HepG2 (cell line): ENCODE measurements around the gene ARHGAP25. TPM values are rescaled to one million over a fixed set of nuclear protein-coding genes. Genes with fewer than 3 reads are reported as not detected.

ENCODE experiments used
- ATAC-seq: fragments of 200-7000 bp; cut with Tn5 transposase; 3 replicates; pipeline ENCODE4 v1.9.1; 2020; ENCODE audit warnings: mild to moderate bottlenecking, moderate library complexity
- BruUV-seq: library from RNA; stranded (reverse); fragments of 400-500 nt; replicated peaks from 2 replicates; lab custom pipeline; 2021; lab: Mats Ljungman, UMichigan
- CTCF ChIA-PET: fragments of 300-600 bp; formaldehyde crosslinking; extraction: SDS; loops from one replicate; lab custom pipeline; 2021; ENCODE audit warnings: low total read pairs, inconsistent platforms, low intra/inter-chr PET ratio; lab: Yijun Ruan, JAX
- POLR2A ChIA-PET: fragments of 350-600 bp; sonication (Branson Sonifier 250); formaldehyde crosslinking; loops from one replicate; lab custom pipeline; 2020; ENCODE audit warnings: antibody characterized with exemption, inconsistent platforms; lab: Yijun Ruan, JAX
- DNase-seq: peaks from one replicate; pipeline ENCODE4 v3.0.0-alpha.2; 2015; ENCODE audit warnings: low spot score
- FAIRE-seq: peaks from 3 replicates; lab custom pipeline; 2011; peaks lifted over from hg19 to GRCh38; lab: Jason Lieb, UNC
- H2AFZ ChIP-seq: one replicate; pipeline ENCODE4 v1.6.1; 2011; ENCODE audit warnings: low read length, inconsistent platforms
- H3K27ac ChIP-seq: fragments of 300-600 bp; 3 replicates; pipeline ENCODE4 v1.8.0; 2011; ENCODE audit warnings: mixed run types, mild to moderate bottlenecking, mixed read lengths, low read length, inconsistent platforms; ENCODE audit not compliant: insufficient read depth; ENCODE audit errors: extremely low read length
- H3K27me3 ChIP-seq, 2 experiments: fragments of 200-600 bp in 1 of 2; 2 replicates in 1 of 2; 3 replicates in 1 of 2; pipeline versions ENCODE4 v1.6.0 to v1.8.0; 2011; ENCODE audit warnings: low read length in 2 of 2, mild to moderate bottlenecking in 2 of 2, moderate library complexity in 2 of 2, inconsistent platforms in 1 of 2; ENCODE audit not compliant: insufficient read depth in 2 of 2, control insufficient read depth in 1 of 2
- H3K36me3 ChIP-seq, 2 experiments: fragments of 200-600 bp in 1 of 2; replicated peaks in 1 of 2; 2 replicates in 1 of 2; 3 replicates in 1 of 2; pipeline versions ENCODE4 v1.5.1 to v1.8.0; 2011; ENCODE audit warnings: low read length in 2 of 2, inconsistent platforms in 1 of 2; ENCODE audit not compliant: insufficient read depth in 2 of 2, control insufficient read depth in 1 of 2
- H3K4me1 ChIP-seq: 2 replicates; pipeline ENCODE4 v1.5.1; 2012; ENCODE audit warnings: low read length, inconsistent platforms; ENCODE audit not compliant: insufficient read depth
- H3K4me2 ChIP-seq: 2 replicates; pipeline ENCODE4 v1.6.0; 2011; ENCODE audit warnings: low read depth, low read length, inconsistent platforms
- H3K4me3 ChIP-seq, 3 experiments: fragments of 200-600 bp in 1 of 3; sonication (generic), shearing (Covaris generic) in 1 of 3; replicated peaks in 1 of 3; 2 replicates each; pipeline ENCODE4 v1.5.1; 2011 to 2016; ENCODE audit warnings: low read length in 3 of 3, inconsistent platforms in 2 of 3, low read depth in 2 of 3, mild to moderate bottlenecking in 2 of 3, control low read depth in 1 of 3, mixed read lengths in 1 of 3; ENCODE audit not compliant: insufficient read depth in 1 of 3
- H3K79me2 ChIP-seq: one replicate; pipeline ENCODE4 v1.6.1; 2011; ENCODE audit warnings: low read length, inconsistent platforms; ENCODE audit not compliant: insufficient read depth
- H3K9ac ChIP-seq: 2 replicates; pipeline ENCODE4 v1.6.0; 2011; ENCODE audit warnings: mild to moderate bottlenecking, low read depth, low read length, inconsistent platforms; ENCODE audit not compliant: insufficient read depth
- H3K9me3 ChIP-seq: 2 replicates; pipeline ENCODE4 v1.5.1; 2012; ENCODE audit warnings: mild to moderate bottlenecking, low read length
- H4K20me1 ChIP-seq: 2 replicates; pipeline ENCODE4 v1.6.0; 2011; ENCODE audit warnings: inconsistent platforms, mild to moderate bottlenecking, low read length, moderate library complexity; ENCODE audit not compliant: insufficient read depth
- GPN1 ChIP-seq: sonication (generic); formaldehyde crosslinking; IDR thresholded peaks from 2 replicates; pipeline ENCODE4 v1.5.1; 2020; ENCODE audit warnings: missing genetic modification reagents, borderline replicate concordance
- HHEX ChIP-seq: IDR thresholded peaks from 2 replicates; pipeline ENCODE4 v1.6.1; 2016; ENCODE audit warnings: control low read depth
- HIVEP1 ChIP-seq: sonication (generic); formaldehyde crosslinking; IDR thresholded peaks from 2 replicates; pipeline ENCODE4 v1.4.0; 2020; ENCODE audit warnings: mild to moderate bottlenecking, missing genetic modification reagents
- MED1 ChIP-seq: sonication (generic); formaldehyde crosslinking; IDR thresholded peaks from 2 replicates; pipeline ENCODE4 v1.4.0; 2020; ENCODE audit warnings: missing genetic modification reagents
- PCBP1 ChIP-seq: fragments of 200-400 bp; formaldehyde crosslinking; IDR thresholded peaks from 2 replicates; pipeline ENCODE4 v1.6.1; 2017; ENCODE audit warnings: mild to moderate bottlenecking, low read depth, low read length, borderline replicate concordance
- SALL1 ChIP-seq: sonication (generic); formaldehyde crosslinking; IDR thresholded peaks from 2 replicates; pipeline ENCODE4 v1.8.0; 2022; ENCODE audit warnings: mild to moderate bottlenecking, missing genetic modification reagents
- SIN3B ChIP-seq: fragments of 150-350 bp; IDR thresholded peaks from 2 replicates; pipeline ENCODE4 v1.6.1; 2014; ENCODE audit warnings: low read length
- ZMYM4 ChIP-seq: sonication (generic); formaldehyde crosslinking; IDR thresholded peaks from 2 replicates; pipeline ENCODE4 v1.8.1; 2023; ENCODE audit warnings: mild to moderate bottlenecking, missing genetic modification reagents
- ZNF142 ChIP-seq: sonication (generic); formaldehyde crosslinking; IDR thresholded peaks from 2 replicates; pipeline ENCODE4 v1.4.0; 2020; ENCODE audit warnings: missing genetic modification reagents
- ZNF253 ChIP-seq: sonication (generic); formaldehyde crosslinking; IDR thresholded peaks from 2 replicates; pipeline ENCODE4 v1.8.0; 2022; ENCODE audit warnings: mild to moderate bottlenecking, missing genetic modification reagents, borderline replicate concordance
- ZNF446 ChIP-seq: sonication (generic); formaldehyde crosslinking; IDR thresholded peaks from 2 replicates; pipeline ENCODE4 v1.5.0; 2020; ENCODE audit warnings: mild to moderate bottlenecking, missing genetic modification reagents
- ZNF547 ChIP-seq: sonication (generic); formaldehyde crosslinking; IDR thresholded peaks from 2 replicates; pipeline ENCODE4 v1.5.1; 2020; ENCODE audit warnings: mild to moderate bottlenecking, missing genetic modification reagents
- ZNF563 ChIP-seq: sonication (generic); formaldehyde crosslinking; IDR thresholded peaks from 2 replicates; pipeline ENCODE4 v1.8.0; 2022; ENCODE audit warnings: mild to moderate bottlenecking, moderate library complexity, missing genetic modification reagents
- ZNF816 ChIP-seq: sonication (generic); formaldehyde crosslinking; IDR thresholded peaks from 2 replicates; pipeline ENCODE4 v1.8.0; 2022; ENCODE audit warnings: missing genetic modification reagents, mild to moderate bottlenecking, borderline replicate concordance
- ZNF878 ChIP-seq: sonication (generic); formaldehyde crosslinking; IDR thresholded peaks from 2 replicates; pipeline ENCODE4 v1.8.1; 2023; ENCODE audit warnings: mild to moderate bottlenecking, missing genetic modification reagents, moderate library complexity
- WGBS: methylation state at CpG from one replicate; pipeline ENCODE4 v1.1.6; 2017; ENCODE audit warnings: low lambda C conversion rate; 5-methylcytosine and 5-hydroxymethylcytosine counted together
- in situ Hi-C: cut with HindIII; loops from 2 replicates; pipeline ENCODE4 v1.10.0; 2017; ENCODE audit warnings: low pct_unique_long_range_greater_than_20kb; ENCODE audit not compliant: extremely low pct_ligation_motif_present
- intact Hi-C: fragments of 100-400 bp; cut with micrococcal nuclease; formaldehyde crosslinking; loops from one replicate; pipeline ENCODE4 v1.10.0; 2022; ENCODE audit not compliant: unreplicated experiment
- polyA plus RNA-seq, 8 experiments: library from polyadenylated mRNA; depleted of rRNA in 3 of 8; stranded (reverse) in 7 of 8; unstranded in 1 of 8; fragments of >200 nt; fragmentation: Illumina TruSeq in 4 of 8; extraction: Trizol in 4 of 8; gene quantifications; 2 replicates each; pipeline versions ENCODE4 v1.2.1 to v1.2.3, GENCODE V29; 2011 to 2016; ENCODE audit warnings: low read depth in 4 of 8, missing spikeins in 1 of 8, mixed read lengths in 1 of 8; ENCODE audit not compliant: insufficient read depth in 1 of 8
- total RNA-seq, 5 experiments: library from RNA; depleted of rRNA; stranded (reverse); fragments of >200 nt; fragmentation: Illumina TruSeq; extraction: Trizol; gene quantifications; 2 replicates each; pipeline ENCODE4 v1.2.3, GENCODE V29; 2016; ENCODE audit warnings: low read depth in 1 of 5
- TF ChIP-seq, protein P1 (sequence below): sonication (generic); formaldehyde crosslinking; IDR thresholded peaks from 2 replicates; pipeline ENCODE4 v1.4.0; 2020; ENCODE audit warnings: low read depth, mild to moderate bottlenecking, missing genetic modification reagents

ARHGAP25 gene
- total and polyA plus RNA-seq, 2 of the 13 experiments (the other 11 are each of a cell fraction or from before 2014, with no cell fraction given), result not detected

- TF ChIP-seq ZNF878 (no peak), HHEX (CRISPR knock-in tag) (no peak), HIVEP1 (CRISPR knock-in tag) (no peak), PCBP1 (no peak), SALL1 (CRISPR knock-in tag) (peak; percentile 53), ZMYM4 (CRISPR knock-in tag) (peak; percentile 67), SIN3B (no peak), MED1 (CRISPR knock-in tag) (0 out of 2 replicates have a peak, but pooled peaks have one; percentile 17)
- TF ChIP-seq, protein P1, sequence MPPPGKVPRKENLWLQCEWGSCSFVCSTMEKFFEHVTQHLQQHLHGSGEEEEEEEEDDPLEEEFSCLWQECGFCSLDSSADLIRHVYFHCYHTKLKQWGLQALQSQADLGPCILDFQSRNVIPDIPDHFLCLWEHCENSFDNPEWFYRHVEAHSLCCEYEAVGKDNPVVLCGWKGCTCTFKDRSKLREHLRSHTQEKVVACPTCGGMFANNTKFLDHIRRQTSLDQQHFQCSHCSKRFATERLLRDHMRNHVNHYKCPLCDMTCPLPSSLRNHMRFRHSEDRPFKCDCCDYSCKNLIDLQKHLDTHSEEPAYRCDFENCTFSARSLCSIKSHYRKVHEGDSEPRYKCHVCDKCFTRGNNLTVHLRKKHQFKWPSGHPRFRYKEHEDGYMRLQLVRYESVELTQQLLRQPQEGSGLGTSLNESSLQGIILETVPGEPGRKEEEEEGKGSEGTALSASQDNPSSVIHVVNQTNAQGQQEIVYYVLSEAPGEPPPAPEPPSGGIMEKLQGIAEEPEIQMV (CRISPR knock-in tag), result no peak
Observed at GRCh38 chr2:68751397-68752339, 17.1 kb downstream of the ARHGAP25 start (continued).

DNA sequence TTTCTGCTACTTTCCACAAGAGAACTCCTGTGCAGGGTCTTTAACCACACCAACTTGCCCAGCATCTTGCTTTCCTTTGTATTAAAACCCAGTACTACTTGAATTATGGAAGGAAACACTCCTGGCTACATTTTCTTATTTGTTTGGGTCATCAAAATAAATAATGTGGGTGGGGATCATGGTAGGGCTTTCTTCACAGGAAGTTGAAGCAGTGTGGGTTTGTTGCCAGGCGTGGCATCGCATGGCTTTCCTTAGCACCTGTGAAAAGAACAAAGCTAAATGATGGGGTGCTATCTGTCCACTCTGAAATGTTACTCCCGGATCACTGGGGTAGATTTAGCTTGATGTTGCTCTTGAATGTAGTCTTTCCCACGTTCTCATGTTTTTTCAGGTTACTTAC, 18.7 kb downstream of the ARHGAP25 start:
- Histone ChIP-seq H3K36me3 (no peaks in the 10 kb centered on the region), H3K4me3 (no peak overlapping the region), H3K9me3 (no peaks in the 10 kb centered on the region), H3K27me3 (peaks cover 1 to 17% of the 10 kb centered on the region in 2 experiments; a peak in 2 of 5 replicates), H3K79me2 (no peaks in the 10 kb centered on the region), H3K4me1 (no peaks in the 10 kb centered on the region), H2AFZ (no peak overlapping the region), H3K4me2 (no peak overlapping the region), H3K27ac (no peak overlapping the region)
- no peak for DNase-seq
- in situ Hi-C loops, result no loop called here
- no TSS peak for BruUV-seq
- WGBS, result 18% methylated on average over 4 of the region's 4 CpGs
- FAIRE-seq, result no peak
- no peak for TF ChIP-seq ZNF446
- TF ChIP-seq ZNF253, result no peak
- no peak for TF ChIP-seq ZNF816 (CRISPR knock-in tag)
- TF ChIP-seq ZNF142 (CRISPR knock-in tag), result no peak
- no peak for TF ChIP-seq GPN1 (CRISPR knock-in tag)
- no peak for TF ChIP-seq ZNF547 (CRISPR knock-in tag)
- no peak for TF ChIP-seq ZNF563 (CRISPR knock-in tag)
- TF ChIP-seq, all 625 proteins: peak for 0
- Histone ChIP-seq H4K20me1 (no peaks in the 10 kb centered on the region), H3K9ac (no peak overlapping the region)
- ChIA-PET CTCF (interaction anchor here (3.2 to 3.3 kb wide), 3 partner anchors 84 to 172 kb away, joined by 16 to 31 read pairs (median 30); no protein-coding TSS in a partner anchor), POLR2A (no interaction called here)
- intact Hi-C loops, result no loop called here
- ATAC-seq, result no peak
